K562 (cell line): Measurements from ENCODE around the gene RUNDC3A. TPM values are rescaled to one million over a fixed set of nuclear protein-coding genes. Genes with fewer than 3 reads are reported as not detected.
A peak's percentile ranks its signal among the peaks of the same experiment; 100 is the strongest.

Source experiments
- EWSR1 ChIP-seq: fragments of 450-650 bp; IDR thresholded peaks from 2 replicates; pipeline ENCODE4 v1.6.1; 2018; ENCODE audit warnings: borderline replicate concordance, mild to moderate bottlenecking, low read depth, moderate library complexity; ENCODE audit not compliant: partially characterized antibody
- HINFP ChIP-seq: fragments of 450-650 bp; conservative IDR thresholded peaks from 2 replicates; pipeline ENCODE4 v1.6.1; 2016; ENCODE audit warnings: missing genetic modification characterization, low read depth, mild to moderate bottlenecking, control low read depth, missing compliant biosample characterization
- IRF1 ChIP-seq: sonication (generic); formaldehyde crosslinking; IDR thresholded peaks from 2 replicates; pipeline ENCODE4 v1.8.0; 2022; ENCODE audit warnings: missing genetic modification reagents, mild to moderate bottlenecking, borderline replicate concordance
- KAT2B ChIP-seq: IDR thresholded peaks from one replicate; pipeline ENCODE4 v1.6.1; 2012; ENCODE audit warnings: low read depth, mild to moderate bottlenecking, control low read depth, inconsistent platforms, low read length, moderate library complexity
- NR2C2 ChIP-seq, 2 experiments: fragments of 200-800 bp in 1 of 2; sonication (Bioruptor generic) in 1 of 2; sonication (generic) in 1 of 2; formaldehyde crosslinking in 1 of 2; IDR thresholded peaks; 2 replicates each; pipeline versions ENCODE4 v1.6.1 to v1.8.0; 2016 to 2022; ENCODE audit warnings: mild to moderate bottlenecking in 1 of 2, missing compliant biosample characterization in 1 of 2, missing genetic modification characterization in 1 of 2, missing genetic modification reagents in 1 of 2
- PHF20 ChIP-seq: fragments of 450-650 bp; IDR thresholded peaks from 2 replicates; pipeline ENCODE4 v1.6.1; 2018; ENCODE audit not compliant: partially characterized antibody
- POLR2G ChIP-seq: fragments of 200-400 bp; formaldehyde crosslinking; IDR thresholded peaks from 2 replicates; pipeline ENCODE4 v1.6.1; 2017; ENCODE audit warnings: low read depth, mild to moderate bottlenecking, antibody characterized with exemption, low read length, moderate library complexity
- RAD21 ChIP-seq, 2 experiments: fragments of 250-450 bp in 1 of 2; fragments of 450-650 bp in 1 of 2; sonication (Bioruptor Pico) in 1 of 2; formaldehyde crosslinking in 1 of 2; IDR thresholded peaks in 1 of 2; conservative IDR thresholded peaks in 1 of 2; 2 replicates each; pipeline versions ENCODE4 v1.4.0 to v1.8.0; 2020 to 2022; ENCODE audit warnings: mild to moderate bottlenecking in 2 of 2, moderate library complexity in 1 of 2
- REST ChIP-seq, 2 experiments: fragments of 450-650 bp; formaldehyde crosslinking in 1 of 2; IDR thresholded peaks; 2 replicates each; pipeline versions ENCODE4 v1.4.0 to v1.6.1; 2014 to 2020; ENCODE audit warnings: mild to moderate bottlenecking in 2 of 2, borderline replicate concordance in 1 of 2, low read depth in 1 of 2
- SETDB1 ChIP-seq: IDR thresholded peaks from one replicate; pipeline ENCODE4 v1.6.1; 2012; ENCODE audit warnings: low read length, control low read depth, inconsistent platforms
- SRSF1 ChIP-seq: fragments of 200-400 bp; formaldehyde crosslinking; IDR thresholded peaks from 2 replicates; pipeline ENCODE4 v1.6.1; 2017; ENCODE audit warnings: mild to moderate bottlenecking, low read depth, low read length, moderate library complexity
- TAF1 ChIP-seq: IDR thresholded peaks from 2 replicates; pipeline ENCODE4 v1.6.1; 2011; ENCODE audit warnings: mild to moderate bottlenecking, low read length, moderate library complexity; ENCODE audit not compliant: insufficient read depth, control insufficient read depth, severe bottlenecking; ENCODE audit errors: extremely low read depth
- ZFP36 ChIP-seq: fragments of 150-350 bp; IDR thresholded peaks from 2 replicates; pipeline ENCODE4 v1.6.1; 2018; ENCODE audit warnings: low read length, low read depth; ENCODE audit not compliant: partially characterized antibody
- ZFX ChIP-seq: sonication (generic); formaldehyde crosslinking; IDR thresholded peaks from 2 replicates; pipeline ENCODE4 v1.8.0; 2022; ENCODE audit warnings: mild to moderate bottlenecking, missing genetic modification reagents, moderate library complexity
- ZNF263 ChIP-seq: sonication (generic); formaldehyde crosslinking; IDR thresholded peaks from 2 replicates; pipeline ENCODE4 v1.8.0; 2022; ENCODE audit warnings: mild to moderate bottlenecking, missing genetic modification reagents, borderline replicate concordance
- polyA plus RNA-seq, 8 experiments: library from polyadenylated mRNA; depleted of rRNA in 4 of 8; stranded (reverse) in 5 of 8; unstranded in 3 of 8; fragments of >200 nt; fragmentation: Nextera tagmentation in 2 of 8; fragmentation: Illumina TruSeq in 1 of 8; extraction: Ambion mirVana in 2 of 8; extraction: Trizol in 1 of 8; gene quantifications; 2 replicates each; pipeline versions ENCODE4 v1.2.1 to v1.2.3, GENCODE V29; 2011 to 2014; ENCODE audit warnings: inconsistent platforms in 1 of 8, missing spikeins in 1 of 8
- total RNA-seq, 7 experiments: library from RNA; depleted of rRNA in 6 of 7; stranded (reverse); fragments of >200 nt in 6 of 7; fragmentation: Illumina TruSeq in 2 of 7; extraction: Trizol in 2 of 7; gene quantifications; 2 replicates each; pipeline versions ENCODE4 v1.2.1 to v1.2.3, GENCODE V29; 2011 to 2021; ENCODE audit warnings: low replicate concordance in 1 of 7

The RUNDC3A gene
- total and polyA plus RNA-seq, 9 of the 15 experiments (the other 6 are each of a cell fraction or from before 2014, with no cell fraction given): not detected

GRCh38 chr17:44363613-44364159, 55.3 kb downstream of the RUNDC3A start, which contains the start of gene FAM171A2 (continued):
- TF ChIP-seq REST (IDR thresholded peaks at IDR 0.05; ENCODE audit: borderline replicate concordance) (peak; percentile 8; the same call in 1 of the 2 replicates), REST (CRISPR knock-in tag; IDR thresholded peaks at IDR 0.05; ENCODE audit: low read depth) (peak; percentile 72; the same call in 1 of the 2 replicates), IRF1 (CRISPR knock-in tag) (no peak), KAT2B (no peak), HINFP (tag) (no peak), NR2C2 (CRISPR knock-in tag; IDR thresholded peaks at IDR 0.05) (no peak), NR2C2 (tag; IDR thresholded peaks at IDR 0.05) (no peak), EWSR1 (no peak), RAD21 (CRISPR knock-in tag; conservative IDR thresholded peaks at IDR 0.05 in 1 of 2, IDR thresholded peaks at IDR 0.05 in 1 of 2) (peak in 1 of 2 experiments; percentile 36; a peak in 2 of 4 replicates), ZNF263 (CRISPR knock-in tag) (no peak), SRSF1 (no peak), PHF20 (no peak), ZFP36 (no peak), SETDB1 (no peak), TAF1 (peak; percentile 41), ZFX (CRISPR knock-in tag) (no peak), POLR2G (peak; percentile 76)
